Measurements from ENCODE around the gene GBX1.

GBX1 gene

DNA sequence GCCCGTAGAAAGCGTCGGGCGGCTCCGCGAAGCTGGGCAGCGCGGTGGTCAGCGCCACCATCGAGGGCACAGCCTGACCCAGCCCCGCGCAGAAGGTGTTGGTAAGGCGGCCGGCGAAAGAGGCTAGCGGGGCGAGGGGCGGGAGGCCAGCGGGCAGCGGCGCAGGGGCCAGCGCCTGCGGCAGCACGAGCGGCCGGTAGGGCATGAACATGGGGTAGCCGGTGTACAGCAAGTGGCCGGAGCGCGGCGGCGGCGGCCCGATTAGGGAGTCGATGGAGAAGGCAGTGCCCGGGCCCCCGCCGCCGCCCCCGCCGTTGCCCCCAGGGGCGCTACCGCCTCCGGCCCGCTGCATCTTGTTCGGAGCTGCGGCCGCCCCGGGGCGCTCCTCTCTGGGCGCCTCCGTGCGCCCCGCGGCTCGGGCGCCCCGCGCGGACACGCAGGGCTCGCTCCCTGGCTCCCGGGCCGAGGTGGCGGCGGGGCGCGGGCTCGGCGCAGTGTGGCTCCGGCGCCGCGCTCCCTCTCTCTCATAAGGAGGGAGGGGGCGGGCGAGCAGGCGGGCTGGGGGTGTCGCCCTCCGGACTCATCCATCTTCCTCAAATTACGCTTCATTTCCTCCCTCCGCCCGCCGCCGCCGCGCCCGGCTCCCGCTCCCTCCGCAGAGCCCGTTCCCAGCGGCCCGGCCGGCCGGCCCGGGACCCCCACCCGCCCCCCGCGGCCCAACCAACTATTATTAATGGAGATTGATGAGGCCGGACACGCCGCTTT lies at the start of gene GBX1:
Gene GBX1 (minus strand): TSS at position 498 of the 765 bp plus-strand sequence. CDS start 146 bp downstream, at position 352.
- DNase-seq, result no peak

DNA sequence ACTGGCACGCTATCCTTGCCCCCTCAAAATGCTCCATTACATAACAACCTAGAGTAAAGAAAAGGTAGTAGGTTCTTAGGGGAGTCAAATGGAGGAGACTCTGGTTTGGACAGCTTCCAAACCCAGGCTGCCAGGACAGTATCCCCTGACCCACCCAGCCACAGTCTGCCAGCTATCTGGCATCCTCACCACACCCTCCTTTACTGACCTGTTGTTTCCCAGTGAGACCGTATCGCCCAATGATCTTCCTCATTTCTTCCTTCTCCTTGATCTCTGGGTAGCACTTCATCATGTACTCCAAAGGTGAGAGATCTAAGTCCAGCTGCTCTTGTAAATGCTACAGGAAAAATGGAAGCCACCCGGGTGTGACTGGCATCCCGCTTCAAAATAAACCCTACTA lies 47.9 kb upstream of the GBX1 start:
- no peak for DNase-seq

DNA sequence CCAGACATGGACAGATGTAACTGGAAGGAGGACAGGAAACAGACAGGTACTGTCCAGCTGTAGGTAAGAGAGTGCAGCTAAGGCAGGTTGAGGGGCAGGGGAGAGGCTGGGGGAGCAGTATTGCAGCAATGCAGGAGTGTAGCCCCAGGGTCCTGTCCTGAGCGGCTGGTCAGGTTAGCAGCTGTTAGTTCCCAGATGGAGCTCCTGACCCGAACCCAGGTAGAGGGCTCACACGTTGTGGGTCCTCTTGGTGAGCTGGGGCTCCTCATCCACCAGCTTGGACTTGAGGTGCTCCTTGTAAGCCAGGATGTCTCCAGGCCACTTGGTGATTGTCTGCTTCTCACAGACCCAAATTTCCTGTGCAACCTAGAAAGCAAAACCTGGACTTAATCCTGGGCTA lies 46.3 kb upstream of the GBX1 start:
- DNase-seq, result no peak

DNA sequence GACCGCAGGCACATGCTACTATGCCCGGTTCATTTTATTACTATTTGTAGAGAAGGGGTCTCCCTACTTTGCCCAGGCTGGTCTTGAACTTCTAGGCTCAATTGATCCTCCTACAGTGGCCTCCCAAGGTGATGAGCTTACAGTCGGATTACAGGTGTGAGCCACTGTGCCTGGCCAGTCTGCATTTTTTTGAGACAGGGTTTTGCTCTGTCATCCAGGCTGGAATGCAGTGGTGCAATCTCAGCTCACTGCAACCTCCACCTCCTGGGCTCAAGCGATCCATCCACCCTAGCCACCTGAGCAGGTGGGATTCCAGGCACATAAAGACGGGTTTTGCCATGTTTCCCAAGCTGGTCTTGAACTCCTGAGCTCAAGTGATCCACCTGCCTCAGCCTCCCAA lies 45.1 kb upstream of the GBX1 start:
- DNase-seq, result no peak

DNA sequence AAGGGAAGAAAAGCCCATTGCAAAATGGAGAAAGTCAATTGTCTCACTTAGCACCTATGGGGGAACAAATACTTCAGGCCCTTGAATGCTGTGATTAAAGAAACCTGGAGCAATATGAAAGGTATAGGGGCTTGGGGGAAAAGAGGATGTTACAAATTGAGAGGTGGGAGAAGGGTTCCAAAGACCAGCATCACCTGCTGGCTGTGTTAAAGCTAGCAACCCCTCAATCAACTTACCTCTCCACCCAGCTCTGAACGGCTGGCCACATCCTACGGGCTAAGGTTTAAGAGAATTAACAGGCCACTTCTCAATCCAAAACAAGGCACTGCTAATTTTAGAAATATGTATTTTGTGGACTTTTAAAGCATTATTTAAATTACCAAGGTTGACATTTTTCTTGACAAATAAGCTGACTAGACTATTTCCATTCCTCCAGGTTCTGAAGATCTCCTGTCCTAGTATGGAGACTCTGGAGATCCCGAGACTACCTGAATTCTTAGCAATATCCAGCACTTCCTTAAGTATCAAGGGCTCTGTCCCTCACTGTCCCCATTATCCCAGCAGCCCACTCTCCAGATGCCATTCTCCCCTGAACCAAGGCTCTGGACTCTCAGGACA lies 43.8 kb upstream of the GBX1 start:
- DNase-seq, result no peak

DNA sequence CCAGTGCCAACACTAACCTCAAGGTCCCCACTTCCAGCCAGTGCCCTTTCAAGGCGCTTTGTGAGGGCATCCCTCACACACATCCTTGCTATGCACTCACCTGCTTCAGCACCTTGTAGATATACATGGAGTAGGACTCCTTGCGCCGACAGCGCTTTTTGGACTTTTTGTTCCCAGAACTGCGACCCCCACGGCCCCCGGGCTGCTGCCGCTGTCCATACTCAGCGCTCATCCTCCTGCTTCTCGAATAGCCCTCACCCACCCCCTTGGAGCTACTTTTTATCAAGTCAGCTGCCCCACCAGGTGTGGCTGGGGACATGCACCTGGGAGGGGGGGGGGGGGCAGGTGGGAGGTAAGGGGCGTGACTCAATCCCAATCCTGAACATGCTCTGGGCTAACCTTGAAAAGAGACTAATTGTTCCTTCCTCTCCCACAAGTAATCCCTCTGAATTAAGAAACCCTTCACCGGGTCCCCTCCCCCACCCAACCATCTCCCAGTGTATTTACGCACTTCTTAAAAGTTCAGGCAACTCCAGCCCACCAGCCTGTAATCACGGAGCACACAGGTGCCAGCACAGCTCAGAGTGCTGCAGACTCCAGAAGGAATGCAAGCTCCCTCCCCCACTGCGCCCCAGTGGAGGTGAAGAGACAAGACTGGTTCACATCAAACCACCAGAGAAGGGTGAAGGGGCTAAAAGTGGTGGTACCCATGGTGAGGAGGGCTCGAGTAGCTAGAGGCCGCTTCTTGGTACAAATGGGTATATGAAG lies 42.8 kb upstream of the GBX1 start, which contains the start of gene H2BK1:
Gene H2BK1 (minus strand): TSS at position 402 of the 768 bp plus-strand sequence. CDS start 170 bp downstream, at position 232.
- DNase-seq, result no peak

DNA sequence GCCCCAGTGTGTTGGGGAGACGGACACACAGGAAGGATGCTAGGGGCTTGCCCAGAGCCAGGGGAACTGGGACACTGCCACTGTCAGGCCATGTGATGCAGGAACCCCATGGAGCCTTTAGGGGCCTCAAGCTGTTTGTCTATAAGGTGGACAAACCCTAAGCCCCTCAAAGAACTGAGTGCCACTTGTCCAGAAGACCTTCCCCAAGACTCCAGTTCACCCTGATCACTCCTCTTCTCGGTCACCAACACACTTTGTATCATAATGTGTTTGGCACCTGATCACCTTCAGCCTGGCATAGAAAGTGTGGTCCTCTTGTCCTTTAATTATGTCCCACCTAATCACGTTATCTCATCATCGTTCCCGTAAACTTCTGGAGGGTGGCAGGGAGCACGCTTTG lies 42.1 kb upstream of the GBX1 start:
- DNase-seq, result no peak

DNA sequence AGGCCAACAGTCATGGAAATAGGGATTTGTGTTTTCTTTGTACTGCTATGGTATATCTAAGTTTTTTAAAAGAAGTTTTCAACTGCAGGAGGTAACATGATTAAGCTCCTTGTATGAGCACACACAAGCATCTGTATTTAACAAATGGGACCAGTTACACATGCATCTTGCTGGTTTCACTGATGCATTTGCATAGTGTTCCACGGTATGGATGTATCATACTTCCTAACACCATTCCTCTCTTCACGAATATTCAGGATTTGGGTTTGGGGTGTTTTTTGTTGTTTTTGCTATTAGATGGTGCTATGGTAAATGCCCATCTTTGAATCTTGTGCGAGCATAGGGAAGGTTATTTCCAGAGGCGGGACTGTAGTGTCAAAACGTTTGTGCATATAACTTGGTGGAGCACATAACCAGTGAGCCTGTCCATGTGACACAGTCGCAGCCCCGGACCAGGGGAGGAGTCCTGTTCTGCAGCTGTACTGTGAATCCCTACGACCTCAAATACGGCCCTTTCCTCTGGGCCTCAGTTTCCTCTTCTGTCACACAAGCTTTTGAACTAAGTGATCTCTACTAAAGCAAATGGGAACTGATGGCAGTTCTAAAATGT lies 40.9 kb upstream of the GBX1 start:
- no peak for DNase-seq

DNA sequence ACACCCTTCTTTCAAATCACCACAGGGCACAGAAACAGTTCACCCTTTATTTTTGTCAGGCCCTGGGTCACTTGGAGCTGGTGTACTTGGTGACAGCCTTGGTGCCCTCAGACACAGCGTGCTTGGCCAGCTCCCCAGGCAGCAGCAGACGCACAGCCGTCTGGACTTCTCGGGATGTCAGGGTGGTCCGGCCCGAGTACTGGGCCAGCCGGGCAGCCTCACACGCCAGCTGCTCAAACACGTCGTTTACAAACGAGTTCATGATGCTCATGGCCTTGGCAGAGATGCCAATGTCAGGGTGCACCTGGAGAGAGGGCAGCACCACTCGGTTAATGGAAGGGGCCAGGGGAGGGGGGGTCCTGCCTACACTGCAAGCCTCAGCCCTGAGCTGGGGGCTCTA lies 40.3 kb upstream of the GBX1 start:
- DNase-seq, result no peak

DNA sequence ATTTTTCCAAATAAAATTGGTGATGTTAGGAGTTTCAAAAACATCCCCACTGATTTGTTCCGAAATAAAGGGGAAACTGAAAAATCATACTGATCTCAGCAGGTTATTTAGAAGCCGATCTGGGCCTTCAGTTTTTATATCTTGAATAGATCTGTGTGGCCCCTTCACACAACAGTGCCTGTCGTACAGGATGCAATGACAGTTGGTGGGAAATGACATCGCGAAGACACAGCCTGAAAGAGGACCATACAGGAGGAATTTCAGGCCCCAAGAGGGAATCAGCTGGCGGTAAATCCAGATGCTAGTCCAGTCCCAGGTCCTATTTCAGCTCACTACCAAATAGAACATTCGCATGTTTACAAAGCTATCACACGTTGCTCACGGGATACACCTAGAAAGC lies 39.8 kb upstream of the GBX1 start:
- no peak for DNase-seq

DNA sequence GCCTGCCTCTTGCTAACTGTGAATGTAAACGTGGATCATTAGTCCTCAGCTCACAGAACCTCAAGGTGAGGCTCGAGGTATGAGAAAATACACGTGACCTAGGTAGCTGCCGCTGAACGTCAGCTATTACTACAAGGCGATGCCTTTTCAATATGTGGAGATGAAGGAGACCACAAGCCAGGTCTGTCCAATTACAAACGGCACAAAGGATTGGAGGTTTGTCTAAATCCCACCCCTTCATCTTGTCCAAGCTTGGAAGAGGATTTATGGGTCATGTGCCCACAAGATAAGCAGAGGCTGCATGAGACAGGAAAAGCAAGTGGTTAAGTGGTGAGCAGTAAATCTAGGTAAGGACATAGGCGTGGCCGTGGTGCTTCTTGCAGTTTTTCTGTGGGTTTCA lies 39.4 kb upstream of the GBX1 start:
- DNase-seq, result peak; percentile 76

DNA sequence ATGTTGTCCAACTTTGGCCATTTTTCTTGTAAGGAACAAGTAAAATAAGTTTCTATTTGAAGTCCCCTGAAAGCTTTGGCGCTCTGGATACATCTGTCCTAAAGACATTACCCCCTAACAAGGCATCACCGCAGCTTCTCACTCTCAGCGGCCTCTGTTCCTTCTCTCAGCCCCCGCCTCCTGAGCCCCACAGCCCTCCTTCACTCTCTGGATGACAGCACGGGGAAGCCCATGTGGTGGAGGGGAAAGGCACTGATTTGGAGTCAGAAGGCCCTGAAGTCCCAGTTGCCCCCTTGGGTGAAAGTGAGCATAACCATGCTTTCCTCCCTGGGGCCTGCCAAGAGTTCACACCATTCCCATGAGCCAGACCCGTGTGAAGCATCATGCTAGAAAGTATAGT lies 38.2 kb upstream of the GBX1 start:
- DNase-seq, result no peak

DNA sequence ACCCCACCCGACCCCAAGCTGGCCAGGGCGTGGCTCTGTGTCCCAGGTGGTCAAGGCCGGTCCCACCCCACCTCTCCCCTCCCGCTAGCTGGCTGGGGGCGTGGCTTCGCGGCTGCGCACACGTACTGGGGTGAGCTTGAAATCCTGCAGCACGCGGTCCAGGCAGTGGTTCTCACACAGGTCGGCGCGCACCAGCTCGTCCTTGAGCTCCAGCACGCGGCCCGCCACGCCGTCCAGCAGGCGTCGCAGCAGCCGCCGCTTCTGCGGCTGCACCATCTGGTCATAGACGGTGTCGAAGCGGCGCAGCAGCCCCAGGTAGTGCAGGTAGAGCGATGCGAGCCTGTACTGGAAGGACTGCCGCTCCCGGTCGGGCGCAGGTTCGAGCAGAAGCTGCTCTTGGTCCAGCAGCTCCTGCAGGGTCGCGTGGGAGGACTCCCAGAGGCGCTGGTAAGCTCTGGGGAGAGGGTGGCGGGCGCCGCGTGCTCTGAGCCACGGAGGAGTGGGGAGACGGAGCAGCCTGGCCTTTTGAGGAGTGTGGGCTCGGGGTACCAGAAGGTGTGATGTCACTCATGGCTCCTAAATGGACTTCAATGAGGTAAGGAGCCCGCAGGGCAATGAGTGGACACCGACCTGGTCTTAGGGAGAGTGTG lies 37.0 kb upstream of the GBX1 start:
- DNase-seq, result no peak

DNA sequence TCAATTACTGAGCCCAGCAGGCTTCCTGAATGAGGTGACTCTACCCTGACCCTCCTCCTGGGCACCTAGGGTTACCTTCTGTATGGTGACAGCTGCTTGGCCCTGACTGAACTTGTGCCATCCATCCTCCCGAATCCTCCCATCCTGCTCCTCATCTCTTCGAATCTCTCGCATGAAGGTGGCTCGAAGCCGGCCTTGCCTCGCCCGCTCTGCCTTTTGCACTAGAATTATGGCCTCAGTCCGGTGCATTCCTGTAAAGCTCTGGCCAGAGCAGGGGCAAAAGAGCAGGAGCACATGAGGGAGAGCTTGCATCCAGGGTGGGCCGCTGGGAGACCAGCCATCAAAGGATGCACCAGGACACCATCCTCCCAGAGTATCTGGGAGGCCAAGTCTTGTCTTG lies 35.3 kb upstream of the GBX1 start:
- DNase-seq, result no peak

DNA sequence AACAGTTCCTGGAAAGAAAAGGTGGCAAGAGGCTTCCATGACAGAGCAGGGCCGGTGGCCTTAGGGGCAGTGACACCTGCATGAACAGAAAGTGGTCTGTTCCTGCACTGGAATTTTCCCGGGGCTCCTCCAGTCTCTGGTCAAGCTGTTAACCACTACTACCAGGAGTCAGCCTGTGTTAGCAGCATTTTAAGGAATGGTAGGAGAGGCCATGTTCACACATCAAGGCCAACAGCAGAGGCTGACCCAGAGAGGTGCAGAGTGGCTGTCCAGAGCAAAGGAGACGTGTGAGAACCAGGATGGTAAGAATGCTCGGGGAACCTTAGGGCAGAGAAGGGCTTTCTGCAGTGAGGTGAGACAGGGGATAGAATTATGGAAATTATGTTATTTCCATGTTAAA lies 34.3 kb upstream of the GBX1 start:
- no peak for DNase-seq

DNA sequence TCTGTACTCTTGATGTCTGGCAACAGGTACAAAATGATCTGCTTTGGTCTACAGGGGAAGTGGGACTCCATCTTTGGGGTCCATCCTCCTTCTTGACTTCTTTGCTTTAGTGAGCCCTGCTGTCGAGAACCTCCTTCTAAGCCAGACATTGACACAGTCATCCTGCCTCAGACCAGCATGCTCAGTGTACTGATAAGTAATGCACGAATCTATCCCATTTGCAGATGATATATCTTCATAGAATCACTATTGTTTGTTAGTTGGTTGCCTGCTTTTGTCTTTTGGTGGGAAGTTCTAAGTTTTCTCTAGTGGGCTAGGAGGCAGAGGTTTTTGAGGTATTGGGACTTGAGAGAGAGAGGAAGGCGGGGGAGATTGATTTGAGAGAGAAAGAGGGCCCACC lies 33.9 kb upstream of the GBX1 start:
- DNase-seq, result no peak

DNA sequence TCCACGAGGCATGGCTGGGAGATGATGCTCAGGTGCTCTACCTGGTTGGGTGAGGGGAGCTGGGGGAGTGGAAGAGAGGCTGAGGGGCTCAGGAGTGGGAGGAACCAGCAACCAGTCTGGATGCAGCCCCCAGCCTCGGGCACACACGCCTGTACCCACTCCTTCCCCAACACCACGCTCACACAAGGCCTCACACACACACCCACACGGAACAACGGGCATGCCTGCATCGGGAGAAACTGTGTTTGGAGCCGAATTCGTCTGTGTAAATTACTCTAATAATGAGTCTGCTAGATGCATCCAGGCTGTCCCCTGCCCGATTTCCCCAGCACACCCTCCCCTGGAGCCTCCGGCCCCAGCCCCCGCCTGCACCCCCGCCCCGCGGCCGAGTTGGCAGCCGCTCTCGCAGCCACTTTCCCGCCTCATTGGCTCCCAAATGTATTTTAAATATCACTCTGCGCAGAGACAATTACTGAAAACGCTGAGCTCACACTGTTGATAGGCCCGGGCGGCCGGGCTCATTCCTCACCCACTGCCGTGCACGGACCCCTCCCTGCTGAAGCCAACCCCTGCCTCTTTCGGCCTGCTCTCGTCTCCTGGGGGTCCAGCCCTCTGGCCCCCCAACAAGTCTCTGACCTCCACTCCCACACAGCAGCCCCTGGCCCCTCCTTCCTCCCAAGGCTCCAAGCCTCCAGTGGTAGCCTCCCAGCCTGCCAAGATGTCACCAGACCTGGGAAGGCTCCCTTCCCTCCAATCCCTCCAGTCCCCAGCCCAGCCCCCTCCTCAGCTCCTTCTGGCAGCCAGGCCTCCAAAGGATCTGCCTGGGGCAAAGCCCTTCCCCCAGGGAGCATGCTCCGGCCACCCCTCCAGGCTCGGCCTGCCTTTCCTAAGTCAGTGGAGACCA lies 31.7 kb upstream of the GBX1 start:
- no peak for DNase-seq

DNA sequence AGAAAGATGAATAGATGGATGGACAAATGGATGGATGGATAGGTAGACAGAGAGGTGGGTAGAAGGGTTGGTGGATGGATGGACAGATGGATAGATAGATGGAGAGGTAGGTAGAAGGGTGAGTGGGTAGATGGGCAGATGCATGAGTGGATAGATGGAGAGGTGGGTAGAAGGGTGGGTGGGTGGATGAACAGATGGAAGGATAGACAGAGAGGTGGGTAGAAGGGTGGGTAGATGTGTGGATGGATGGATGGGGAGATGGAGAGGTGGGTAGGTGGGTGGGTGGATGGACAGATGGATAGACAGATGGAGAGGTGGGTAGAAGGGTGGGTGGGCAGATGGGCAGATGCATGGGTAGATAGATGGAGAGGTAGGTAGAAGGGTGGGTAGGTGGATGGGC lies 30.4 kb upstream of the GBX1 start:
- no peak for DNase-seq

DNA sequence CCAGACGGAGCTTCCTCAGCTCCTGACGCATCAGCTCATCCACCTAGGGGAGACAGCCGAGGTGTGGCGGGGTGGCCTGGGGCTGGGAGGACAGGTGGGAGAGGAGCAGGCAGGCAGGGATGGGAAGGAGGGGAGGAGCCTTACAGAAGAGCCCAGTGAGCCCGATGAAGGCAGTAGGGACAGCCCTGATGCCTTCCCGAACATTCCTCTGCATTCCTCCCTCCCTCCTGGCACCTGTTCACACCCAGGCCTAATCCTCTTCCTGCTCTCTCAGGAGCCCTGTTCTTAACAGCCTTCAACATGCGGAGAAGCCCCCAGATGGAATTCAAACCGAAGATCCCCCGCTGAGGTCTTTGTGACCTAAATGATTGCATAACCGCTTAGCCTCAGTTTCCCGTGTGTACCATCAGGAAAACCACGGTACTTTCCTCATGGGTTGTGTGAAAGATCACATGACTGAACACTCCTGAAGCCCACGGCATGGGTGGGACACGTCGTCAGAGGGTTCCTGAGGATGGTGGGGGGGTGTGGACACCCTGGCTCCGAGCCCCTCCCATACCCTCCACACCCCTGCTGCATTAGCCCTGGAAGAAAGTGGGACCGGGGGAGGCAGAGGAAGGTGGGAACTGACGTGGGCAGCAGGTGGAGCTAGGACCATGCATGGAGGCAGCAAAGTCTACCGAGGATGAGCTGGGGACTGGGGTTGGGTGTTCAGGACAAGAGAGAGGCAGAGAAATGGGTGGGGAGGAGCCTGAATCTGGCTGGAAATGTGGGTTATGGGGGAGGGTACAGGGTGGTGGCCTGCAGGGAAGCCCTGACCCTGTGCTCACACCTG lies 28.3 kb upstream of the GBX1 start:
- DNase-seq, result no peak

DNA sequence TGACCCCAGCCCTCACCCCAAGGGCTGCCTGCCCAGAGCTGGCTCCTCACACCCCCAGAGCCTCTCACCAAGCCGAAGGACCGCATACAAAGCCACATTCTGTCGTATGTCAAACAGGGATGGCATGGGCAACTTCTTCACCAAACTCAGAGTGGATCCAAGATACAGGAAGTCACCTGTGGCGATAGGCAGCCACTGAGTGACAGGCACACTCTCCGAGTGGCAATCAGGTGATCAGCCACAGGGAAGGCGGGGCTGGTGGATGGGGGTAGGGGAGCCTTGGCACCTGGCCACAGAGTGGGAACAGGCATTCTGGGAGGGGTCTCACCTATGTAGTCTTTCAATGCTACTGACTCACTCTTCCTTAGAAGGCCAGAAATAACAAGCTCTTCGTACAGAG lies 26.7 kb upstream of the GBX1 start:
- no peak for DNase-seq
